GM12801 (cell line): ENCODE data around the gene IL31.

Experiments used
- TF ChIP-seq, protein P1 (sequence below): IDR thresholded peaks from one replicate; pipeline ENCODE4 v1.5.1; 2011; ENCODE audit warnings: control low read depth; ENCODE audit not compliant: insufficient read length; ENCODE audit errors: extremely low read depth

The IL31 gene

DNA sequence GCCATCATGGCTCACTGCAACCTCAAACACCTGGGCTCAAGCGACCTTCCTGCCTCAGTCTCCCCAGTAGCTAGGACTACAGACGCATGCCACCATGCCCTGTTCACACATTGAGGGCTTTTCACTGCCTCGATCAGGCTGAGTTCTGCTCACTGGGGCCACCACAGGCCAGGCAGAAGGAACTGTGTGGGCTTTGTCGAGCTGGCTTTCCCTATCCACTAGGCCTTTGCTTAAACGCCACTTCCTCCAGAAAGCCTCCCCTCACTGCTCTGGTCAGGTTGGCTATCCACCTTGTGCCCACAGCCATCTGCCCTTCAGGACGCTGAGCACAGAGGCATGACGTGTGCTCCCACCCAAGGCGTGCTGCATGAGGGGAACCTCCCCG lies 50.3 kb downstream of the IL31 start:
- TF ChIP-seq, protein P1, sequence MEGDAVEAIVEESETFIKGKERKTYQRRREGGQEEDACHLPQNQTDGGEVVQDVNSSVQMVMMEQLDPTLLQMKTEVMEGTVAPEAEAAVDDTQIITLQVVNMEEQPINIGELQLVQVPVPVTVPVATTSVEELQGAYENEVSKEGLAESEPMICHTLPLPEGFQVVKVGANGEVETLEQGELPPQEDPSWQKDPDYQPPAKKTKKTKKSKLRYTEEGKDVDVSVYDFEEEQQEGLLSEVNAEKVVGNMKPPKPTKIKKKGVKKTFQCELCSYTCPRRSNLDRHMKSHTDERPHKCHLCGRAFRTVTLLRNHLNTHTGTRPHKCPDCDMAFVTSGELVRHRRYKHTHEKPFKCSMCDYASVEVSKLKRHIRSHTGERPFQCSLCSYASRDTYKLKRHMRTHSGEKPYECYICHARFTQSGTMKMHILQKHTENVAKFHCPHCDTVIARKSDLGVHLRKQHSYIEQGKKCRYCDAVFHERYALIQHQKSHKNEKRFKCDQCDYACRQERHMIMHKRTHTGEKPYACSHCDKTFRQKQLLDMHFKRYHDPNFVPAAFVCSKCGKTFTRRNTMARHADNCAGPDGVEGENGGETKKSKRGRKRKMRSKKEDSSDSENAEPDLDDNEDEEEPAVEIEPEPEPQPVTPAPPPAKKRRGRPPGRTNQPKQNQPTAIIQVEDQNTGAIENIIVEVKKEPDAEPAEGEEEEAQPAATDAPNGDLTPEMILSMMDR: no peak

GRCh38 chr12:122123051-122123760 lies 50.8 kb downstream of the IL31 start:
- TF ChIP-seq, protein P1: no peak
